Osteoblast (primary cell): ENCODE measurements around the gene ACTRT2. TPM values are rescaled to one million over a fixed set of nuclear protein-coding genes. Genes with fewer than 3 reads are reported as not detected.

ENCODE experiments used
- DNase-seq: peaks from one replicate; pipeline ENCODE4 v3.0.0; 2011; ENCODE audit warnings: low spot score, mixed read lengths; ENCODE audit not compliant: insufficient read length; ENCODE audit errors: missing footprints
- H2AFZ ChIP-seq: 2 replicates; pipeline ENCODE4 v1.6.0; 2011; ENCODE audit warnings: mild to moderate bottlenecking, low read length
- H3K27ac ChIP-seq: 2 replicates; pipeline ENCODE4 v1.5.1; 2011; ENCODE audit warnings: mild to moderate bottlenecking, low read depth, low read length, moderate library complexity
- H3K27me3 ChIP-seq: 2 replicates; pipeline ENCODE4 v1.6.0; 2012; ENCODE audit warnings: mild to moderate bottlenecking, control low read depth, inconsistent platforms, low read length, moderate library complexity; ENCODE audit not compliant: insufficient read depth
- H3K36me3 ChIP-seq: 2 replicates; pipeline ENCODE4 v1.5.1; 2011; ENCODE audit warnings: mild to moderate bottlenecking, low read length, control low read depth, moderate library complexity; ENCODE audit not compliant: insufficient read depth
- H3K4me1 ChIP-seq: 2 replicates; pipeline ENCODE4 v1.5.1; 2011; ENCODE audit warnings: mild to moderate bottlenecking, low read length, control low read depth, moderate library complexity; ENCODE audit not compliant: insufficient read depth
- H3K4me2 ChIP-seq: 2 replicates; pipeline ENCODE4 v1.6.0; 2011; ENCODE audit warnings: mild to moderate bottlenecking, low read length; ENCODE audit not compliant: insufficient read depth
- H3K4me3 ChIP-seq: fragments of 200-600 bp; sonication (generic); 3 replicates; pipeline ENCODE4 v1.5.1; 2012; ENCODE audit warnings: mild to moderate bottlenecking, low read length, inconsistent platforms; ENCODE audit not compliant: insufficient read depth
- H3K79me2 ChIP-seq: 2 replicates; pipeline ENCODE4 v1.6.0; 2012; ENCODE audit warnings: mild to moderate bottlenecking, low read length, control low read depth, inconsistent platforms; ENCODE audit not compliant: insufficient read depth
- H3K9me3 ChIP-seq: 2 replicates; pipeline ENCODE4 v1.5.1; 2011; ENCODE audit warnings: low read depth, low read length, control low read depth
- H4K20me1 ChIP-seq: 2 replicates; pipeline ENCODE4 v1.6.0; 2012; ENCODE audit warnings: mild to moderate bottlenecking, low read length, control low read depth; ENCODE audit not compliant: insufficient read depth
- CTCF ChIP-seq: IDR thresholded peaks from 2 replicates; pipeline ENCODE4 v1.5.1; 2011; ENCODE audit warnings: mild to moderate bottlenecking, low read depth, low read length, moderate library complexity; ENCODE audit errors: extremely low read depth
- total RNA-seq: library from RNA; depleted of rRNA; stranded (reverse); fragments of >200 nt; gene quantifications from 2 replicates; pipeline ENCODE4 v1.2.3, GENCODE V29; 2012

The ACTRT2 gene
- total RNA-seq, 1 donor: not detected

GRCh38 chr1:3022976-3023375 is 1.7 kb downstream of the ACTRT2 start:
- H2AFZ ChIP-seq: no peak overlapping the region
- no peaks in the 10 kb centered on the region for H3K36me3 ChIP-seq
- H4K20me1 ChIP-seq: no peaks in the 10 kb centered on the region
- H3K9me3 ChIP-seq: no peaks in the 10 kb centered on the region
- H3K79me2 ChIP-seq: no peaks in the 10 kb centered on the region
- H3K4me3 ChIP-seq: no peak overlapping the region
- H3K27ac ChIP-seq: no peak overlapping the region
- DNase-seq: peak; percentile 56
- no peaks in the 10 kb centered on the region for H3K27me3 ChIP-seq
- no peak overlapping the region for H3K4me2 ChIP-seq
- no peak for TF ChIP-seq CTCF
- H3K4me1 ChIP-seq: no peaks in the 10 kb centered on the region

- no peaks in the 10 kb centered on the region for H3K79me2 ChIP-seq
- H3K36me3 ChIP-seq: no peaks in the 10 kb centered on the region
- no peaks in the 10 kb centered on the region for H3K9me3 ChIP-seq
Observed at GRCh38 chr1:3024019-3024418, 2.8 kb downstream of the ACTRT2 start.

GRCh38 chr1:3024588-3024987 is 3.3 kb downstream of the ACTRT2 start:
- Histone ChIP-seq H3K27ac (no peak overlapping the region), H3K4me1 (no peaks in the 10 kb centered on the region), H3K9me3 (no peaks in the 10 kb centered on the region), H3K4me3 (no peak overlapping the region), H3K36me3 (no peaks in the 10 kb centered on the region), H4K20me1 (no peaks in the 10 kb centered on the region), H3K4me2 (no peak overlapping the region), H3K79me2 (no peaks in the 10 kb centered on the region), H3K27me3 (no peaks in the 10 kb centered on the region), H2AFZ (no peak overlapping the region)
- no peak for TF ChIP-seq CTCF
- peak; percentile 78 for DNase-seq

More at GRCh38 chr1:3024019-3024418, 2.8 kb downstream of the ACTRT2 start:
- Histone ChIP-seq H4K20me1 (no peaks in the 10 kb centered on the region), H3K27me3 (no peaks in the 10 kb centered on the region), H3K4me2 (no peak overlapping the region), H3K4me1 (no peaks in the 10 kb centered on the region), H3K4me3 (no peak overlapping the region), H2AFZ (no peak overlapping the region), H3K27ac (no peak overlapping the region)
- DNase-seq: peak; percentile 85
- TF ChIP-seq CTCF: peak; percentile 22

GRCh38 chr1:3026124-3026523 is 4.9 kb downstream of the ACTRT2 start:
- Histone ChIP-seq H3K9me3 (no peaks in the 10 kb centered on the region), H3K27me3 (no peaks in the 10 kb centered on the region), H3K27ac (no peak overlapping the region), H2AFZ (no peak overlapping the region), H4K20me1 (no peaks in the 10 kb centered on the region), H3K79me2 (no peaks in the 10 kb centered on the region), H3K4me3 (no peak overlapping the region), H3K36me3 (no peaks in the 10 kb centered on the region), H3K4me2 (no peak overlapping the region), H3K4me1 (no peaks in the 10 kb centered on the region)
- no peak for TF ChIP-seq CTCF
- DNase-seq: no peak
